Measurements from ENCODE around the gene ANGPTL8. TPM values are rescaled to one million over a fixed set of nuclear protein-coding genes. Genes with fewer than 3 reads are reported as not detected.

ANGPTL8 gene
- total RNA-seq, 1 donor from 2014 or later = not detected

- no peak for TF ChIP-seq CTCF (conservative IDR thresholded peaks at IDR 0.05)
- Mint-ChIP-seq H3K27me3 (no peaks in the 10 kb centered on the region), H3K27ac (no peak overlapping the region), H3K4me1 (ENCODE audit: unreplicated experiment) (peaks cover 2% of the 10 kb centered on the region), H3K9me3 (no peaks in the 10 kb centered on the region), H3K4me3 (no peak overlapping the region), H3K36me3 (peaks cover 8% of the 10 kb centered on the region)
- DNase-seq (ENCODE audit: extremely low spot score, unreplicated experiment) = no peak
Observed at GRCh38 chr19:11236324-11237301, 2.8 kb upstream of the ANGPTL8 start.

- H3K4me3 Mint-ChIP-seq = no peak overlapping the region
- DNase-seq (ENCODE audit: extremely low spot score, unreplicated experiment) = no peak
- no peaks in the 10 kb centered on the region for H3K9me3 Mint-ChIP-seq
- H3K4me1 Mint-ChIP-seq (ENCODE audit: unreplicated experiment) = peaks cover 7% of the 10 kb centered on the region
- no peaks in the 10 kb centered on the region for H3K27me3 Mint-ChIP-seq
- H3K27ac Mint-ChIP-seq = no peak overlapping the region
- peaks cover 8% of the 10 kb centered on the region for H3K36me3 Mint-ChIP-seq
- no peak for TF ChIP-seq CTCF (conservative IDR thresholded peaks at IDR 0.05)
Observed at GRCh38 chr19:11237321-11237720, 2.1 kb upstream of the ANGPTL8 start.

DNA sequence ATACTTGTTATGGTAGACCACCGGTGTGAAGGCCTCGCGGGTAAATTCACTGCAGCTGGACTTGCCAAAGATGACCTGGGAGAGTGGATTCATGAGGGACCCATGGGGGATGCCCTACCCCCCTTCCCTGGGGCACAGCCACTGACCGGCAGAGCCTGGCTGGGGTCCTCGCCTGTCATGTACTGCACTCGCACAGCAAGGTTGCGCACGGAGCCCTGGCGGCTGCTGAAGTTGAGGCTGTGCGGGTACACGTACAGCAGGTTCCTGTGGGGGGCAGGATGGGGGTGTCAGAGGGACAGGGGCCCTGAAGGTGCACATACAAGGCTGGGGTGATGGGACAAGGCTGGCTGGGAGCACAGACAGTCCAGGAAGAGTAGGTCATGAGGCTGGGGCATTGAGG, 1.4 kb upstream of the ANGPTL8 start:
- Mint-ChIP-seq H3K27me3 (no peaks in the 10 kb centered on the region), H3K4me1 (ENCODE audit: unreplicated experiment) (peaks cover 11% of the 10 kb centered on the region), H3K27ac (no peak overlapping the region), H3K4me3 (no peak overlapping the region), H3K9me3 (no peaks in the 10 kb centered on the region), H3K36me3 (peaks cover 8% of the 10 kb centered on the region)
- no peak for DNase-seq (ENCODE audit: extremely low spot score, unreplicated experiment)
- no peak for TF ChIP-seq CTCF (conservative IDR thresholded peaks at IDR 0.05)

GRCh38 chr19:11238781-11239376, 540 bp upstream of the ANGPTL8 start:
- Mint-ChIP-seq H3K36me3 (peaks cover 8% of the 10 kb centered on the region), H3K4me1 (ENCODE audit: unreplicated experiment) (peaks cover 16% of the 10 kb centered on the region), H3K27me3 (no peaks in the 10 kb centered on the region), H3K4me3 (no peak overlapping the region), H3K9me3 (no peaks in the 10 kb centered on the region), H3K27ac (no peak overlapping the region)
- no peak for TF ChIP-seq CTCF (conservative IDR thresholded peaks at IDR 0.05)
- DNase-seq (ENCODE audit: extremely low spot score, unreplicated experiment) = no peak

GRCh38 chr19:11240008-11240444, 607 bp downstream of the ANGPTL8 start:
- no peak for TF ChIP-seq CTCF (conservative IDR thresholded peaks at IDR 0.05)
- Mint-ChIP-seq H3K4me3 (no peak overlapping the region), H3K4me1 (ENCODE audit: unreplicated experiment) (peaks cover 17% of the 10 kb centered on the region), H3K27ac (no peak overlapping the region), H3K27me3 (no peaks in the 10 kb centered on the region), H3K9me3 (no peaks in the 10 kb centered on the region), H3K36me3 (peaks cover 8% of the 10 kb centered on the region)
- DNase-seq (ENCODE audit: extremely low spot score, unreplicated experiment) = no peak
